Measurements from ENCODE around the gene SUCLG2.

SUCLG2 gene

GRCh38 chr3:67458408-67458807 is 196.0 kb downstream of the SUCLG2 start:
- TF ChIP-seq, protein P1, sequence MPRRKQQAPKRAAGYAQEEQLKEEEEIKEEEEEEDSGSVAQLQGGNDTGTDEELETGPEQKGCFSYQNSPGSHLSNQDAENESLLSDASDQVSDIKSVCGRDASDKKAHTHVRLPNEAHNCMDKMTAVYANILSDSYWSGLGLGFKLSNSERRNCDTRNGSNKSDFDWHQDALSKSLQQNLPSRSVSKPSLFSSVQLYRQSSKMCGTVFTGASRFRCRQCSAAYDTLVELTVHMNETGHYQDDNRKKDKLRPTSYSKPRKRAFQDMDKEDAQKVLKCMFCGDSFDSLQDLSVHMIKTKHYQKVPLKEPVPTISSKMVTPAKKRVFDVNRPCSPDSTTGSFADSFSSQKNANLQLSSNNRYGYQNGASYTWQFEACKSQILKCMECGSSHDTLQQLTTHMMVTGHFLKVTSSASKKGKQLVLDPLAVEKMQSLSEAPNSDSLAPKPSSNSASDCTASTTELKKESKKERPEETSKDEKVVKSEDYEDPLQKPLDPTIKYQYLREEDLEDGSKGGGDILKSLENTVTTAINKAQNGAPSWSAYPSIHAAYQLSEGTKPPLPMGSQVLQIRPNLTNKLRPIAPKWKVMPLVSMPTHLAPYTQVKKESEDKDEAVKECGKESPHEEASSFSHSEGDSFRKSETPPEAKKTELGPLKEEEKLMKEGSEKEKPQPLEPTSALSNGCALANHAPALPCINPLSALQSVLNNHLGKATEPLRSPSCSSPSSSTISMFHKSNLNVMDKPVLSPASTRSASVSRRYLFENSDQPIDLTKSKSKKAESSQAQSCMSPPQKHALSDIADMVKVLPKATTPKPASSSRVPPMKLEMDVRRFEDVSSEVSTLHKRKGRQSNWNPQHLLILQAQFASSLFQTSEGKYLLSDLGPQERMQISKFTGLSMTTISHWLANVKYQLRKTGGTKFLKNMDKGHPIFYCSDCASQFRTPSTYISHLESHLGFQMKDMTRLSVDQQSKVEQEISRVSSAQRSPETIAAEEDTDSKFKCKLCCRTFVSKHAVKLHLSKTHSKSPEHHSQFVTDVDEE (CRISPR knock-in tag; IDR thresholded peaks at IDR 0.05) = no peak
- no peak for ATAC-seq

GRCh38 chr3:67453628-67454027 is 200.8 kb downstream of the SUCLG2 start:
- ATAC-seq = no peak
- TF ChIP-seq PPARA (CRISPR knock-in tag; IDR thresholded peaks at IDR 0.05; ENCODE audit: borderline replicate concordance) = no peak
- TF ChIP-seq SNAI2 (CRISPR knock-in tag; IDR thresholded peaks at IDR 0.05) = no peak
- no peak for TF ChIP-seq ZNF565 (CRISPR knock-in tag; conservative IDR thresholded peaks at IDR 0.05; ENCODE audit: low read depth)
- no peak for TF ChIP-seq ZFP30 (CRISPR knock-in tag; IDR thresholded peaks at IDR 0.05)
- TF ChIP-seq ZFP3 (CRISPR knock-in tag; IDR thresholded peaks at IDR 0.05) = no peak

- TF ChIP-seq ESRRG (CRISPR knock-in tag; IDR thresholded peaks at IDR 0.05) (no peak), TCF4 (CRISPR knock-in tag; IDR thresholded peaks at IDR 0.05; ENCODE audit: borderline replicate concordance) (no peak), GLIS3 (CRISPR knock-in tag; IDR thresholded peaks at IDR 0.05) (no peak), CSRNP3 (CRISPR knock-in tag; IDR thresholded peaks at IDR 0.05) (no peak)
Measured at GRCh38 chr3:67450153-67450552, 204.3 kb downstream of the SUCLG2 start.

DNA sequence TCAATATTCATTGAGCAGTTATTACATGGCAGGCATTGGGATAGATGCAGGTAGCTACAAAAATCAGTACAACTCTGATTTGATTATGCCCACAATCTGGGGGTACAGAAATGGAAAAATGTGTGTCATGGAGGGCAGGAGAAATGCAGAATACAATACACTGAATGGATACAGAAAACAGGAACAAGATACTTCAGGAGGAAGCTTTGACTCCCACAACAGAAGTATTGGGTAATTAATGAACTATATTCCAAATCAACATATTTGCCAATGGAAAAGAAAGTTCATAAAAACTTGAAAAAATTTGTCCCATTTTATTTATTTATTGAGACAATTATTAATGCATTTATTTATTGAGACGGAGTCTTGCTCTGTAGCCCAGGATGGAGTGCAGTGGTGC is 207.0 kb downstream of the SUCLG2 start:
- TF ChIP-seq TCF4 (CRISPR knock-in tag; IDR thresholded peaks at IDR 0.05; ENCODE audit: borderline replicate concordance) (no peak), ZC3H10 (CRISPR knock-in tag; IDR thresholded peaks at IDR 0.05) (no peak), BACH2 (CRISPR knock-in tag; IDR thresholded peaks at IDR 0.05; ENCODE audit: borderline replicate concordance) (no peak), PPARA (CRISPR knock-in tag; IDR thresholded peaks at IDR 0.05; ENCODE audit: borderline replicate concordance) (no peak), RARB (CRISPR knock-in tag; IDR thresholded peaks at IDR 0.05) (no peak), ZNF565 (CRISPR knock-in tag; conservative IDR thresholded peaks at IDR 0.05; ENCODE audit: low read depth) (no peak), OSR1 (CRISPR knock-in tag; IDR thresholded peaks at IDR 0.05) (no peak), GLIS3 (CRISPR knock-in tag; IDR thresholded peaks at IDR 0.05) (no peak), ISL1 (CRISPR knock-in tag; IDR thresholded peaks at IDR 0.05) (no peak), CSDC2 (CRISPR knock-in tag; IDR thresholded peaks at IDR 0.05) (no peak), ARNTL (CRISPR knock-in tag; IDR thresholded peaks at IDR 0.05; ENCODE audit: borderline replicate concordance, low read depth) (no peak), ZNF70 (CRISPR knock-in tag; IDR thresholded peaks at IDR 0.05) (no peak), CSRNP3 (CRISPR knock-in tag; IDR thresholded peaks at IDR 0.05) (no peak)
- TF ChIP-seq, protein P1 (CRISPR knock-in tag; IDR thresholded peaks at IDR 0.05) = no peak
- TF ChIP-seq, protein P2, sequence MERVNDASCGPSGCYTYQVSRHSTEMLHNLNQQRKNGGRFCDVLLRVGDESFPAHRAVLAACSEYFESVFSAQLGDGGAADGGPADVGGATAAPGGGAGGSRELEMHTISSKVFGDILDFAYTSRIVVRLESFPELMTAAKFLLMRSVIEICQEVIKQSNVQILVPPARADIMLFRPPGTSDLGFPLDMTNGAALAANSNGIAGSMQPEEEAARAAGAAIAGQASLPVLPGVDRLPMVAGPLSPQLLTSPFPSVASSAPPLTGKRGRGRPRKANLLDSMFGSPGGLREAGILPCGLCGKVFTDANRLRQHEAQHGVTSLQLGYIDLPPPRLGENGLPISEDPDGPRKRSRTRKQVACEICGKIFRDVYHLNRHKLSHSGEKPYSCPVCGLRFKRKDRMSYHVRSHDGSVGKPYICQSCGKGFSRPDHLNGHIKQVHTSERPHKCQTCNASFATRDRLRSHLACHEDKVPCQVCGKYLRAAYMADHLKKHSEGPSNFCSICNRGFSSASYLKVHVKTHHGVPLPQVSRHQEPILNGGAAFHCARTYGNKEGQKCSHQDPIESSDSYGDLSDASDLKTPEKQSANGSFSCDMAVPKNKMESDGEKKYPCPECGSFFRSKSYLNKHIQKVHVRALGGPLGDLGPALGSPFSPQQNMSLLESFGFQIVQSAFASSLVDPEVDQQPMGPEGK (CRISPR knock-in tag; IDR thresholded peaks at IDR 0.05; ENCODE audit: borderline replicate concordance) = no peak
- ATAC-seq = no peak

More at GRCh38 chr3:67450153-67450552, 204.3 kb downstream of the SUCLG2 start:
- no peak for ATAC-seq

All from SK-N-SH treated with all-trans-retinoic acid at 6 μM for 48 hours (cell line).